ENCODE measurements around the gene SMARCC2. TPM values are rescaled to one million over a fixed set of nuclear protein-coding genes. Genes with fewer than 3 reads are reported as not detected.

Gene SMARCC2
- polyA plus RNA-seq, 3 donors: 22.2 to 63.7 (median 43.5) TPM

- H3K4me2 ChIP-seq (replicated peaks; ENCODE audit: extremely low read depth, low read length, poor library complexity, severe bottlenecking): peak overlapping the region; percentile 96
- H3K36me3 Mint-ChIP-seq: peaks cover 8 to 12% of the 10 kb centered on the region in 2 donors
- peaks cover 34 to 37% of the 10 kb centered on the region in 2 donors for H3K4me1 ChIP-seq (ENCODE audit: control insufficient read depth in 1 of 2, insufficient read depth in 2 of 2, low read length in 2 of 2)
- H3K79me2 ChIP-seq (ENCODE audit: insufficient read depth, low read length): peaks cover 33% of the 10 kb centered on the region
- H3K9me3 ChIP-seq (replicated peaks in 1 of 2; ENCODE audit: control insufficient read depth in 1 of 2, insufficient read depth in 1 of 2, low read length in 2 of 2): no peaks in the 10 kb centered on the region
- intact Hi-C loops (cut with micrococcal nuclease): loop anchor here (10.0 kb wide), 2 partner anchors 64 to 274 kb away; partner anchors contain the start of genes SPRYD4 (in 2 of the 2) and ANKRD52 (in 1 of the 2)
- peak overlapping the region; percentile 92 for H2AFZ ChIP-seq (ENCODE audit: insufficient read depth, low read depth, low read length, poor library complexity, severe bottlenecking)
- H3K4me3 Mint-ChIP-seq: peak overlapping the region; percentile 95 to 96
- peaks cover 43% of the 10 kb centered on the region for H3K4me1 Mint-ChIP-seq
- peak overlapping the region; percentile 68 for H3K9ac ChIP-seq (ENCODE audit: insufficient read depth, low read length, poor library complexity, severe bottlenecking)
- H3K4me3 ChIP-seq (replicated peaks in 1 of 3; ENCODE audit: low read depth in 2 of 3, low read length in 3 of 3): peak overlapping the region in 1 of 3 experiments; percentile 83
- no peaks in the 10 kb centered on the region for H3K27me3 ChIP-seq (ENCODE audit: control insufficient read depth in 2 of 2, insufficient read depth in 2 of 2, low read length in 2 of 2)
- peaks cover 9% of the 10 kb centered on the region for H4K20me1 ChIP-seq (ENCODE audit: insufficient read depth, low read length)
- H3K9me3 Mint-ChIP-seq: no peaks in the 10 kb centered on the region
- peak overlapping the region in 1 of 2 donors; percentile 59 for H3K27ac ChIP-seq (ENCODE audit: low read depth in 1 of 2, low read length in 2 of 2)
- DNase-seq: no peak
- TF ChIP-seq CTCF (IDR thresholded peaks at IDR 0.05): no peak
- H3K27ac Mint-ChIP-seq: peak overlapping the region in 3 of 7 donors; percentile 87 to 96 (median 89)
- H3K36me3 ChIP-seq (replicated peaks in 1 of 2; ENCODE audit: control insufficient read depth in 1 of 2, insufficient read depth in 2 of 2, low read length in 2 of 2): peaks cover 4 to 13% of the 10 kb centered on the region in 2 donors
- no peaks in the 10 kb centered on the region for H3K27me3 Mint-ChIP-seq (ENCODE audit: low read depth in 3 of 3)
- WGBS (ENCODE audit: insufficient coverage): 4% methylated on average over 4 of the region's 9 CpGs
Measured at GRCh38 chr12:56190695-56191155, 1.4 kb upstream of the SMARCC2 start.

GRCh38 chr12:56189918-56190694, 823 bp upstream of the SMARCC2 start:
- Histone ChIP-seq H3K4me2 (replicated peaks; ENCODE audit: extremely low read depth, low read length, poor library complexity, severe bottlenecking) (peak overlapping the region; percentile 96), H3K36me3 (replicated peaks in 1 of 2; ENCODE audit: control insufficient read depth in 1 of 2, insufficient read depth in 2 of 2, low read length in 2 of 2) (peaks cover 6 to 18% of the 10 kb centered on the region in 2 donors), H3K4me1 (ENCODE audit: control insufficient read depth in 1 of 2, insufficient read depth in 2 of 2, low read length in 2 of 2) (peaks cover 34 to 37% of the 10 kb centered on the region in 2 donors), H3K27ac (ENCODE audit: low read depth in 1 of 2, low read length in 2 of 2) (peak overlapping the region; percentile 59 to 75), H3K27me3 (ENCODE audit: control insufficient read depth in 2 of 2, insufficient read depth in 2 of 2, low read length in 2 of 2) (no peaks in the 10 kb centered on the region), H3K9ac (ENCODE audit: insufficient read depth, low read length, poor library complexity, severe bottlenecking) (peak overlapping the region; percentile 68), H2AFZ (ENCODE audit: insufficient read depth, low read depth, low read length, poor library complexity, severe bottlenecking) (peak overlapping the region; percentile 92), H3K79me2 (ENCODE audit: insufficient read depth, low read length) (peaks cover 38% of the 10 kb centered on the region), H3K4me3 (replicated peaks in 1 of 3; ENCODE audit: low read depth in 2 of 3, low read length in 3 of 3) (peak overlapping the region; percentile 49 to 83 (median 74)), H3K9me3 (replicated peaks in 1 of 2; ENCODE audit: control insufficient read depth in 1 of 2, insufficient read depth in 1 of 2, low read length in 2 of 2) (no peaks in the 10 kb centered on the region), H4K20me1 (ENCODE audit: insufficient read depth, low read length) (peaks cover 9% of the 10 kb centered on the region)
- H3K9me3 Mint-ChIP-seq: no peaks in the 10 kb centered on the region
- peak; percentile 46 to 62 (median 49) for DNase-seq
- H3K27me3 Mint-ChIP-seq (ENCODE audit: low read depth in 3 of 3): no peaks in the 10 kb centered on the region
- 0% methylated on average over 15 of the region's 42 CpGs for whole genome bisulfite sequencing (ENCODE audit: insufficient coverage)
- peak overlapping the region; percentile 87 to 96 (median 92) for H3K27ac Mint-ChIP-seq
- peak; percentile 33 for TF ChIP-seq CTCF (IDR thresholded peaks at IDR 0.05)
- peaks cover 43% of the 10 kb centered on the region for H3K4me1 Mint-ChIP-seq
- peaks cover 10 to 18% of the 10 kb centered on the region in 2 donors for H3K36me3 Mint-ChIP-seq
- intact Hi-C loops (cut with micrococcal nuclease): loop anchor here (2.0 to 10.0 kb wide), 7 partner anchors 31 to 275 kb away; partner anchors contain the start of genes SPRYD4 (in 2 of the 2), ANKRD52 (in 1 of the 2), MYL6 (in 1 of the 2) and NABP2 (in 1 of the 2)
- H3K4me3 Mint-ChIP-seq: peak overlapping the region; percentile 95 to 96

Measured in CD14-positive monocyte (primary cell).